Fibroblast of mammary gland (primary cell): ENCODE data around the gene PARP14.
A peak's percentile ranks its signal among the peaks of the same experiment; 100 is the strongest.

ENCODE experiments used
- DNase-seq: peaks from one replicate; pipeline ENCODE4 v3.0.0-alpha.2; 2010; ENCODE audit warnings: low read depth
- H3K4me3 ChIP-seq: 2 replicates; pipeline ENCODE4 v1.5.1; 2011; ENCODE audit warnings: low read depth, mild to moderate bottlenecking, low read length, moderate library complexity; ENCODE audit not compliant: control insufficient read depth
- TF ChIP-seq, protein P1 (sequence below): conservative IDR thresholded peaks from 2 replicates; pipeline ENCODE4 v1.5.1; 2011; ENCODE audit warnings: low read depth, low read length, inconsistent platforms; ENCODE audit not compliant: control insufficient read depth, insufficient read depth

PARP14 gene

DNA sequence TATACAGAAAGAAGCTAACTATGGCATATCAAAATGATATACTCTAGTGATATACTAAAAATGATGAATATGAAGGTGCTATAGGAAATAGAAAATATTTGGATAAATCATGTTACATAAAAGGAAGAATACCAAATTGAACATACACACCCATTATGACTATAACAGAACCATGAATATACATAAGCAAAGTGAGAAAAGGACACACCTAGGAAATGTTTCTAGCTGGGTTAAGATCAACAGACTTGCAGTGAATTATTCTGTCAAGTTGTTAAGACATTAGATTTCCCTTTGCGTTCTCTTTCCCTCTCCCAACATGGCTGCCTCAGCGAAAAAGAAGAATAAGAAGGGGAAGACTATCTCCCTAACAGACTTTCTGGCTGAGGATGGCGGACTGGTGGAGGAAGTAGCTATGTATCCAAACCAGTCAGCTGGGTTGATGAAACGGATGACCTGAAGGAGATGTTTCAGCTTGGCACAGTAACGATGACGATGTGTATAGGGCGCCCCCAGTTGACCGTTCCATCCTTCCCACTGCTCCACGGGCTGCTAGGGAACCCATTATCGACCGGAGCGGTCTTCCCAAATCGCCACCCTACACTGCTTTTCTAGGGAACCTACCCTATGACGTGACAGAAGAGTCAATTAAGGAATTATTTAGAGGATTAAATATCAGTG lies 20.2 kb upstream of the PARP14 start:
- no peak for DNase-seq
- TF ChIP-seq, protein P1, sequence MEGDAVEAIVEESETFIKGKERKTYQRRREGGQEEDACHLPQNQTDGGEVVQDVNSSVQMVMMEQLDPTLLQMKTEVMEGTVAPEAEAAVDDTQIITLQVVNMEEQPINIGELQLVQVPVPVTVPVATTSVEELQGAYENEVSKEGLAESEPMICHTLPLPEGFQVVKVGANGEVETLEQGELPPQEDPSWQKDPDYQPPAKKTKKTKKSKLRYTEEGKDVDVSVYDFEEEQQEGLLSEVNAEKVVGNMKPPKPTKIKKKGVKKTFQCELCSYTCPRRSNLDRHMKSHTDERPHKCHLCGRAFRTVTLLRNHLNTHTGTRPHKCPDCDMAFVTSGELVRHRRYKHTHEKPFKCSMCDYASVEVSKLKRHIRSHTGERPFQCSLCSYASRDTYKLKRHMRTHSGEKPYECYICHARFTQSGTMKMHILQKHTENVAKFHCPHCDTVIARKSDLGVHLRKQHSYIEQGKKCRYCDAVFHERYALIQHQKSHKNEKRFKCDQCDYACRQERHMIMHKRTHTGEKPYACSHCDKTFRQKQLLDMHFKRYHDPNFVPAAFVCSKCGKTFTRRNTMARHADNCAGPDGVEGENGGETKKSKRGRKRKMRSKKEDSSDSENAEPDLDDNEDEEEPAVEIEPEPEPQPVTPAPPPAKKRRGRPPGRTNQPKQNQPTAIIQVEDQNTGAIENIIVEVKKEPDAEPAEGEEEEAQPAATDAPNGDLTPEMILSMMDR = no peak
- no peak overlapping the region for H3K4me3 ChIP-seq

DNA sequence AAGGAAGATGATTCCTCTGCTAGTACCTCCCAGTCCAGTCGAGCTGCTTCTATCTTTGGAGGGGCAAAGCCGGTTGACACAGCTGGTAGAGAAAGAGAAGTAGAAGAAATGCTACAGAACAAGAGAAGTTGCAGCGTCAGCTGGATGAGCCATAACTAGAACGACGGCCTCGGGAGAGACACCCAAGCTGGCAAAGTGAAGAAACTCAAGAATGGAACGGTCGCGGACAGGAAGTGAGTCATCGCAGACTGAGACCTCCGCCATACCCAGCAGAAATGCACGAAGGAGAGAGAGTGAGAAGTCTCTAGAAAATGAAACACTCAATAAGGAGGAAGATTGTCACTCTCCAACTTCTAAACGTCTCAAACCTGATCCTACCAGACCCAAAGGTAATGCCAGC lies 19.0 kb upstream of the PARP14 start:
- no peak for DNase-seq
- no peak overlapping the region for H3K4me3 ChIP-seq

DNA sequence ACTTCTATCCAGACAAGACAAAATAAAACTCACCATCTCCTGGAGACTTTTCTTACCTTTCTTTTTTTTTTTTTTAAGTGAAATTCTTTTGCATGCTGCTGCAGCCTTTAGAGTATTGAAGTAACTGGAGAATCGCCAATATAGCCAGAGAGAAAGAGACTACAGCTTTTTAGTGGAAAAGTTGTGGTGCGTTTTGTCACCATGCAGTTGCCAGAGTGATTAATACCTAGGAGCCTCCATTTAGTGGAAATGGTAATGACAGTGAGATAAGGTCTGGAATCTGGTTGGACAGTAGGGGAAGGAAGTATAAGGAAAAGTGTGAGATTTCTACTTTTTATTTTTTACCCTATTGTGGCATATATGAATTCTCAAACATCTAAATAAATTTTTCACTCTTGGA lies 18.1 kb upstream of the PARP14 start:
- TF ChIP-seq, protein P1 = no peak
- DNase-seq = no peak
- no peak overlapping the region for H3K4me3 ChIP-seq

More for the DNA sequence above, 19.0 kb upstream of the PARP14 start:
- TF ChIP-seq, protein P1 = no peak

DNA sequence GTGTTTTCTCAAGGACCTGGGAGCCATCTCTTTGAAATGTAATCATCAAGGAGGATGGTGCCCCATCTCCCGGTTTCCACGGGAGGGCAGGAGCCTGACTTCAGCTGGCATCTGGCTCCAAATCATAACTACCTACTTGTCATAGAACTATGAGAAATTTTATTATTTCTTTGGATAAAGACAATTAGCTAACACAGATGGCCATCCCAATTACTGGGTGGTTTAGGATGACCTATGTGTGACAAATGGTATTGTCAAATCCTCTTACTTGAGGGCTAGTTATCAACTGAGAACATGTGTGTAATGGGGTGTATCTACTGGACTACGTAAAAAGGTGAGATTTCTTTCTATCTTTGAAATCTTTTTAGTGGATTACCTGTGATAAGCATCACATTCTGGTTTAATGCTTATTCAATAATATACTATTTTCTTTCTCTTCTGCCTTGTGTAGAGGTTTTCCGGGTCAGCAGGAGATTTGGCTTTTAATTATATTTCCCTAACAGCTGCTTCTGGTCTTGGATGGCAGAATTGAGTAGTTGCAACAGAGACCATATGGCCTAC lies 15.3 kb upstream of the PARP14 start:
- no peak overlapping the region for H3K4me3 ChIP-seq
- TF ChIP-seq, protein P1 = no peak
- no peak for DNase-seq

DNA sequence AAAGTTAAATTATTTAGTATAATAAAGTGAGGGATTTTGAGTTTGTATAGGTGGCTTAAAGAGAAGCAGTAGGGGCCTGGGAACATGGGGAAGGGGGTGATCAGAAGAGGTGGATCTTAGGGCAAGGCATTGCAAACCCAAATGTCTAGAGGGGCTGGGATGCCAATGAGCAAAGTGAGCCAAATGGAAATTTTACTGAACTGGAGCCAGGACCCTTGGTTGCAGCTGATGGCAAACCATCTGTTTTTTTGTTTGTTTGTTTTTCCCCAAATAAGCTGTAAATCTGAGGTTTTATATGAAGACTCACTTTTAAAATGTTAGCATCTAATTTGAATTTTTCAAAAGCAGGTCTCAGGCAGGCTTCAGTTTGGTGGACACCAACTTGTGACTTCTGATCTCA lies 14.8 kb upstream of the PARP14 start:
- no peak for DNase-seq
- H3K4me3 ChIP-seq = no peak overlapping the region
- TF ChIP-seq, protein P1 = no peak

DNA sequence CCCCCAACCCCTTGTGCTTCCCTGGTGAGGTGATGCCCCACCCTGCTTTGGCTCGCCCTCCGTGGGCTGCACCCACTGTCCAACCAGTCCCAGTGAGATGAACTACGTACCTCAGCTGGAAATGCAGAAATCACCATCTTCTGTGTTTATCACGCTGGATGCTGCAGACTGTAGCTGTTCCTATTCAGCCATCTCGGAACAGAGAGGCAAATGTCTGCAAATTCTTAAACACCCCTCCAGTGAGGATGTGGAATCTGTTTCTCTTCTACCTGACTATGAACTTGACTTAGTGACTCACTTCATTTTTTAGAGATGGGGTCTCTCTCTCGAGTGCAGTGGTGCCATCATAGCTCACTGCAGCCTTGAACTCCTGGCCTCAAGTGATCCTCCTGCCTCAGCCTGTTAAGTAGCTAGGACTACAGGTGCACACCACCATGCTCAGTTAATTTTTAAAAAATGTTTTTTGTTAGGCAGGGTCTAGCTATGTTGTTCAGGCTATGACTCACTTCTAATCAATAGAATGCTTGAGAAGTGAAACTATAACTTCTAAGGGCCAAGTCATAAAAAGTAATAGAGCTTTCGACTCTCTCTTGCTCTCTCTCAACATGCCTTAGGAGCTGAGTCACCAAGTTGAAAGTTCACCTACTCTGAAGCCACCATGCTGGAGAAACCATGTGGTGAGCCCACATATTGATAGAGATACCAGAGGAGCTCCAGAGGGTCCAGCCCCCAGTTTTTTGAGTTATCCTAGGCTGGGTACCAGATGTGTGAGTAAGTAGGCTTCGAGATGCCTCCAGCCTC lies 11.5 kb upstream of the PARP14 start:
- TF ChIP-seq, protein P1 = no peak
- H3K4me3 ChIP-seq = no peak overlapping the region
- peak; percentile 79 for DNase-seq
